Measurements from ENCODE around the gene TSGA10IP. TPM values are rescaled to one million over a fixed set of nuclear protein-coding genes. Genes with fewer than 3 reads are reported as not detected.
A peak's percentile ranks its signal among the peaks of the same experiment; 100 is the strongest.

TSGA10IP gene
- total and polyA plus RNA-seq, 3 experiments from 2014 or later: not detected

DNA sequence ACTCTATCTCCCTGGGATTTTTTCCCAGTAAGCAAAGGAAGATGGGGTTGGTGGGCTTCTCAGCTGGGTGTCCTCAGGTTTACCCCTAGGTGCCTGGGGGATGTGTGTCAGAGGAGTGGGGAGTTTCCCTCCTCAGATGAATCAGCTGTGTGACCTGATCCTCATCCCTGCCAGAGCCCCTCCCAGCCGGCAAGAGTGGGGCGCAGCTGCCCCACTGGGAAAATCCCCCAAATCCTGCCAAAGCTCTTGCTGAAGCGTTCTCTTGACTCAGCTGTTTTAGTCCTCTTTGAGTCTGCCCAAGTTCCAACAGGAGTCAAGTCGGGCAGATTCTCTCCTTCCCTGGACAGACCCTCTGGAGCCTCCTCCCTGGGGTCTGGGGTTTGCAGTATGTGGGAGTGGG is 32.4 kb upstream of the TSGA10IP start:
- Mint-ChIP-seq H3K27ac (no peak overlapping the region), H3K9me3 (no peaks in the 10 kb centered on the region), H3K27me3 (peaks cover 3 to 10% of the 10 kb centered on the region in 2 donors), H3K4me3 (no peak overlapping the region), H3K36me3 (peaks cover 0 to 11% (median 3%) of the 10 kb centered on the region in 3 donors), H3K4me1 (peaks cover 20 to 35% (median 28%) of the 10 kb centered on the region in 3 donors)
- no peaks in the 10 kb centered on the region for H3K27me3 ChIP-seq (ENCODE audit: insufficient read depth, low read length, poor library complexity, severe bottlenecking)
- peaks cover 20% of the 10 kb centered on the region for H3K4me1 ChIP-seq (ENCODE audit: insufficient read depth, low read length)
- POLR2A ChIA-PET: no interaction called here
- no peak for DNase-seq
- CTCF ChIA-PET: interaction anchor here (1.6 kb wide), 1 partner anchor 39 kb away, joined by 4 read pairs; no protein-coding TSS in a partner anchor
- no peak overlapping the region for H3K4me3 ChIP-seq (ENCODE audit: low read length)
- H3K36me3 ChIP-seq (ENCODE audit: insufficient read depth, low read length): peaks cover 6% of the 10 kb centered on the region
- H3K9me3 ChIP-seq (ENCODE audit: low read length): no peaks in the 10 kb centered on the region
- H3K27ac ChIP-seq (ENCODE audit: low read depth, low read length): no peak overlapping the region

- peak overlapping the region in 5 of 7 donors; percentile 30 to 80 (median 40) for H3K4me3 Mint-ChIP-seq
- POLR2A ChIA-PET: interaction anchor here (0.8 kb wide), 1 partner anchor 65 kb away, joined by 4 read pairs; no protein-coding TSS in a partner anchor
- H3K4me1 Mint-ChIP-seq: peaks cover 22 to 41% (median 25%) of the 10 kb centered on the region in 3 donors
- peaks cover 3 to 4% of the 10 kb centered on the region in 2 donors for H3K27me3 Mint-ChIP-seq
- Histone ChIP-seq H3K9me3 (ENCODE audit: low read length) (no peaks in the 10 kb centered on the region), H3K4me3 (ENCODE audit: low read length) (no peak overlapping the region), H3K27ac (ENCODE audit: low read depth, low read length) (no peak overlapping the region), H3K27me3 (ENCODE audit: insufficient read depth, low read length, poor library complexity, severe bottlenecking) (no peaks in the 10 kb centered on the region), H3K36me3 (ENCODE audit: insufficient read depth, low read length) (peaks cover 6% of the 10 kb centered on the region), H3K4me1 (ENCODE audit: insufficient read depth, low read length) (peaks cover 29% of the 10 kb centered on the region)
- CTCF ChIA-PET: interaction anchor here (1.4 kb wide), 1 partner anchor 27 kb away, joined by 4 read pairs; the partner anchor contains the start of gene FIBP
- peaks cover 0 to 22% (median 3%) of the 10 kb centered on the region in 3 donors for H3K36me3 Mint-ChIP-seq
- peak overlapping the region in 5 of 8 donors; percentile 5 to 63 (median 19) for H3K27ac Mint-ChIP-seq
- no peaks in the 10 kb centered on the region for H3K9me3 Mint-ChIP-seq
- no peak for DNase-seq
These were observed 30.0 kb upstream of the TSGA10IP start for GRCh38 chr11:65915101-65915820.

DNA sequence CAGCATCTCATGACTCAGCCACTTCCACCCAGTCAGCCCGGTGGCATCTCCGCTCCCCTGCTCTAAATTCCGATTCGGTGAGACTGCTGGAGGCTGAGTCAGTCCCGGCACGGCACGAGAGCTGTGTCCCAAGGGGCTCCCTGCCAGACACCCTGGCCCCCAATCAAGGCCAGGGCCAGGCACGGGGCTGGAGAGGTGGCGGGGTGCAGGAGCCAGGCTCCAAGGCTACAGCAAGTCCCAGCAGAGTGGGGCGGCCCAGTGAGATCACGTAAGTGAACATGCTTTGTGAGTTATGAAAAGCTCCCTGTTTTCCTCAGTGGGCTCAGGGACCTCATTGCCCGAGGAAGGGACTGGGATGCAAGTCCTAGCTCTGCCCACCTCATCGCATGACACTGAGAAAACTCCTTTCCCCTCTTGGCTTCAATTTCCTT is 29.4 kb upstream of the TSGA10IP start:
- H3K27ac Mint-ChIP-seq: peak overlapping the region in 3 of 8 donors; percentile 54 to 87 (median 78)
- no peaks in the 10 kb centered on the region for H3K9me3 ChIP-seq (ENCODE audit: low read length)
- ChIA-PET CTCF (interaction anchor here (1.4 kb wide), 1 partner anchor 27 kb away, joined by 4 read pairs; the partner anchor contains the start of gene FIBP), POLR2A (no interaction called here)
- H3K4me1 Mint-ChIP-seq: peaks cover 22 to 47% (median 25%) of the 10 kb centered on the region in 3 donors
- H3K36me3 ChIP-seq (ENCODE audit: insufficient read depth, low read length): peaks cover 6% of the 10 kb centered on the region
- no peaks in the 10 kb centered on the region for H3K27me3 ChIP-seq (ENCODE audit: insufficient read depth, low read length, poor library complexity, severe bottlenecking)
- peaks cover 3 to 4% of the 10 kb centered on the region in 2 donors for H3K27me3 Mint-ChIP-seq
- H3K27ac ChIP-seq (ENCODE audit: low read depth, low read length): no peak overlapping the region
- H3K4me3 ChIP-seq (ENCODE audit: low read length): no peak overlapping the region
- no peaks in the 10 kb centered on the region for H3K9me3 Mint-ChIP-seq
- peak overlapping the region in 1 of 7 donors; percentile 69 for H3K4me3 Mint-ChIP-seq
- H3K36me3 Mint-ChIP-seq: peaks cover 0 to 26% (median 3%) of the 10 kb centered on the region in 3 donors
- no peak for DNase-seq
- H3K4me1 ChIP-seq (ENCODE audit: insufficient read depth, low read length): peaks cover 35% of the 10 kb centered on the region

GRCh38 chr11:65916391-65916790 is 28.9 kb upstream of the TSGA10IP start:
- Histone ChIP-seq H3K4me3 (ENCODE audit: low read length) (no peak overlapping the region), H3K27me3 (ENCODE audit: insufficient read depth, low read length, poor library complexity, severe bottlenecking) (no peaks in the 10 kb centered on the region), H3K36me3 (ENCODE audit: insufficient read depth, low read length) (peaks cover 6% of the 10 kb centered on the region), H3K9me3 (ENCODE audit: low read length) (no peaks in the 10 kb centered on the region), H3K4me1 (ENCODE audit: insufficient read depth, low read length) (peaks cover 38% of the 10 kb centered on the region), H3K27ac (ENCODE audit: low read depth, low read length) (no peak overlapping the region)
- Mint-ChIP-seq H3K9me3 (no peaks in the 10 kb centered on the region), H3K4me1 (peaks cover 22 to 47% (median 25%) of the 10 kb centered on the region in 3 donors), H3K4me3 (peak overlapping the region; percentile 66 to 96 (median 89)), H3K27ac (peak overlapping the region in 5 of 8 donors; percentile 20 to 94 (median 78)), H3K36me3 (peaks cover 0 to 27% (median 3%) of the 10 kb centered on the region in 3 donors), H3K27me3 (peaks cover 3 to 4% of the 10 kb centered on the region in 2 donors)
- DNase-seq: no peak
- ChIA-PET CTCF (interaction anchor here (1.4 kb wide), 1 partner anchor 28 kb away, joined by 4 read pairs; the partner anchor contains the start of gene FIBP), POLR2A (no interaction called here)

DNA sequence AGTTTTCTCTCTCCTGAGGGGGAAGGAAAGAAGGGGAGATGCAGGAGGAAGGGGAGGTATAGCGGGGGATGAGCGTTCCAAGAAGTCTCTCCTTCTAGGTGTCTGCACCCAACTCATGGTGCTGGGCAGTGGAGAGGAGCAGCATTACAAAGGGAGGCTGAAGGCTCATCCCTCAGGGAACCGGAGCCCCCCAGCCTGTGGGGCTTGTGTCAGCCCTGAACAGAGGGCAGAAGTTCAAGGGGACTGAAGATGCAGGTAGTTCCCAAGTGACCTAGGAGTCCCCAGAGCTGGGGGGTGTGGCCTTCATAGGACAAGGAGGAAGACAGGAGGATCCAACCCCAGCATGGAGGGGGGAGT is 28.2 kb upstream of the TSGA10IP start:
- H3K27me3 ChIP-seq (ENCODE audit: insufficient read depth, low read length, poor library complexity, severe bottlenecking): no peaks in the 10 kb centered on the region
- peak overlapping the region in 7 of 8 donors; percentile 46 to 94 (median 78) for H3K27ac Mint-ChIP-seq
- H3K36me3 ChIP-seq (ENCODE audit: insufficient read depth, low read length): peaks cover 6% of the 10 kb centered on the region
- no peaks in the 10 kb centered on the region for H3K9me3 ChIP-seq (ENCODE audit: low read length)
- H3K4me3 ChIP-seq (ENCODE audit: low read length): no peak overlapping the region
- H3K4me1 Mint-ChIP-seq: peaks cover 22 to 49% (median 27%) of the 10 kb centered on the region in 3 donors
- H3K4me1 ChIP-seq (ENCODE audit: insufficient read depth, low read length): peaks cover 38% of the 10 kb centered on the region
- peak overlapping the region; percentile 79 to 96 (median 89) for H3K4me3 Mint-ChIP-seq
- peaks cover 0 to 3% of the 10 kb centered on the region in 2 donors for H3K27me3 Mint-ChIP-seq
- H3K27ac ChIP-seq (ENCODE audit: low read depth, low read length): no peak overlapping the region
- H3K9me3 Mint-ChIP-seq: no peaks in the 10 kb centered on the region
- POLR2A ChIA-PET: interaction anchor here (0.5 to 2.3 kb wide), 2 partner anchors 24 to 137 kb away, joined by 3 to 11 read pairs; no protein-coding TSS in a partner anchor
- CTCF ChIA-PET: interaction anchor here (1.0 to 2.5 kb wide), 3 partner anchors 27 to 57 kb away, joined by 3 to 33 read pairs (median 8); partner anchors contain the start of genes CCDC85B, FIBP and MUS81
- no peak for DNase-seq
- peaks cover 0 to 32% (median 3%) of the 10 kb centered on the region in 3 donors for H3K36me3 Mint-ChIP-seq

- ChIA-PET CTCF (interaction anchor here (0.6 to 2.5 kb wide), 8 partner anchors 9 to 58 kb away, joined by 3 to 33 read pairs (median 4); partner anchors contain the start of genes CCDC85B, FIBP and MUS81), POLR2A (interaction anchor here (0.5 to 2.3 kb wide), 9 partner anchors 21 to 1928 kb away, joined by 3 to 30 read pairs (median 3); partner anchors contain the start of genes CCDC85B and FIBP)
- H3K27me3 ChIP-seq (ENCODE audit: insufficient read depth, low read length, poor library complexity, severe bottlenecking): no peaks in the 10 kb centered on the region
- Mint-ChIP-seq H3K27ac (peak overlapping the region in 6 of 8 donors; percentile 47 to 94 (median 93)), H3K4me1 (peaks cover 26 to 55% (median 33%) of the 10 kb centered on the region in 3 donors), H3K27me3 (peaks cover 0 to 3% of the 10 kb centered on the region in 2 donors), H3K9me3 (no peaks in the 10 kb centered on the region), H3K4me3 (peak overlapping the region; percentile 86 to 96 (median 89)), H3K36me3 (peaks cover under 1 to 38% (median 4%) of the 10 kb centered on the region in 3 donors)
- H3K4me3 ChIP-seq (ENCODE audit: low read length): peak overlapping the region; percentile 96
- no peak for DNase-seq
- H3K9me3 ChIP-seq (ENCODE audit: low read length): no peaks in the 10 kb centered on the region
- peaks cover 6% of the 10 kb centered on the region for H3K36me3 ChIP-seq (ENCODE audit: insufficient read depth, low read length)
- peaks cover 38% of the 10 kb centered on the region for H3K4me1 ChIP-seq (ENCODE audit: insufficient read depth, low read length)
- peak overlapping the region; percentile 82 for H3K27ac ChIP-seq (ENCODE audit: low read depth, low read length)
These were observed 27.7 kb upstream of the TSGA10IP start for GRCh38 chr11:65917434-65918210.

All from CD8-positive, alpha-beta memory T cell (primary cell).